GM12865 (cell line): ENCODE measurements around the gene ACVRL1.
A peak's percentile ranks its signal among the peaks of the same experiment; 100 is the strongest.

ENCODE experiments used
- DNase-seq: peaks from one replicate; pipeline ENCODE4 v3.0.0; 2010; ENCODE audit warnings: low read depth
- H3K4me3 ChIP-seq: 2 replicates; pipeline ENCODE4 v1.5.1; 2011; ENCODE audit warnings: mild to moderate bottlenecking, low read depth, low read length, control low read depth
- CTCF ChIP-seq: IDR thresholded peaks from 2 replicates; pipeline ENCODE4 v1.5.1; 2011; ENCODE audit warnings: low read length, control low read depth, low read depth, inconsistent platforms; ENCODE audit not compliant: insufficient read depth; ENCODE audit errors: missing control alignments

The ACVRL1 gene

GRCh38 chr12:51891843-51892242, 15.5 kb upstream of the ACVRL1 start:
- DNase-seq = no peak
- no peak overlapping the region for H3K4me3 ChIP-seq
- peak; percentile 5 for TF ChIP-seq CTCF

- H3K4me3 ChIP-seq = no peak overlapping the region
- TF ChIP-seq CTCF = no peak
- no peak for DNase-seq
These were observed 13.5 kb upstream of the ACVRL1 start for GRCh38 chr12:51893786-51894185.

- no peak overlapping the region for H3K4me3 ChIP-seq
- no peak for TF ChIP-seq CTCF
- no peak for DNase-seq
These were observed 11.7 kb upstream of the ACVRL1 start for GRCh38 chr12:51895378-51896135.

GRCh38 chr12:51896236-51896635, 11.1 kb upstream of the ACVRL1 start:
- no peak for TF ChIP-seq CTCF
- no peak for DNase-seq
- H3K4me3 ChIP-seq = no peak overlapping the region

- DNase-seq = no peak
- H3K4me3 ChIP-seq = no peak overlapping the region
- no peak for TF ChIP-seq CTCF
These were observed 10.1 kb upstream of the ACVRL1 start for GRCh38 chr12:51897181-51897580.

GRCh38 chr12:51898506-51898905, 8.8 kb upstream of the ACVRL1 start:
- no peak for DNase-seq
- no peak overlapping the region for H3K4me3 ChIP-seq
- no peak for TF ChIP-seq CTCF

GRCh38 chr12:51898937-51899336, 8.4 kb upstream of the ACVRL1 start:
- no peak for DNase-seq
- TF ChIP-seq CTCF = no peak
- H3K4me3 ChIP-seq = no peak overlapping the region
